Dendritic cell treated with granulocyte-macrophage colony-stimulating factor and Interleukin-4, amounts not matched to agents 40 ng/mL and 50 ng/mL, for 4 days (primary cell): ENCODE measurements around the gene GABARAP.

Experiments
- H3K27ac Mint-ChIP-seq: one replicate; pipeline ENCODE4 v1.8.0; 2022; ENCODE audit warnings: mild to moderate bottlenecking, mixed read lengths
- H3K27me3 Mint-ChIP-seq: one replicate; pipeline ENCODE4 v1.8.0; 2022; ENCODE audit warnings: mild to moderate bottlenecking, mixed read lengths
- H3K36me3 Mint-ChIP-seq: one replicate; pipeline ENCODE4 v1.8.0; 2022; ENCODE audit warnings: low read depth, mixed read lengths
- H3K4me1 Mint-ChIP-seq: one replicate; pipeline ENCODE4 v1.8.0; 2022; ENCODE audit warnings: low read depth, mixed read lengths
- H3K4me3 Mint-ChIP-seq: one replicate; pipeline ENCODE4 v1.8.0; 2022; ENCODE audit warnings: mild to moderate bottlenecking, moderate library complexity, mixed read lengths
- H3K9me3 Mint-ChIP-seq: one replicate; pipeline ENCODE4 v1.8.0; 2022; ENCODE audit warnings: mixed read lengths
- intact Hi-C: fragments of 100-400 bp; cut with micrococcal nuclease; formaldehyde crosslinking; loops from one replicate; pipeline ENCODE4 v1.15.0; 2022

GABARAP gene

GRCh38 chr17:7226721-7227710 lies 15.2 kb downstream of the GABARAP start:
- intact Hi-C loops, result no loop called here
- peak overlapping the region; percentile 25 for H3K27ac Mint-ChIP-seq
- peaks cover 94% of the 10 kb centered on the region for H3K36me3 Mint-ChIP-seq
- H3K27me3 Mint-ChIP-seq, result no peaks in the 10 kb centered on the region
- no peak overlapping the region for H3K4me3 Mint-ChIP-seq
- H3K9me3 Mint-ChIP-seq, result peaks cover 3% of the 10 kb centered on the region
- H3K4me1 Mint-ChIP-seq, result peaks cover 20% of the 10 kb centered on the region

GRCh38 chr17:7225711-7226331 lies 16.4 kb downstream of the GABARAP start:
- H3K9me3 Mint-ChIP-seq, result no peaks in the 10 kb centered on the region
- intact Hi-C loops, result no loop called here
- no peaks in the 10 kb centered on the region for H3K27me3 Mint-ChIP-seq
- H3K4me1 Mint-ChIP-seq, result peaks cover 22% of the 10 kb centered on the region
- peaks cover 96% of the 10 kb centered on the region for H3K36me3 Mint-ChIP-seq
- H3K4me3 Mint-ChIP-seq, result no peak overlapping the region
- H3K27ac Mint-ChIP-seq, result no peak overlapping the region

GRCh38 chr17:7224661-7225111 lies 17.6 kb downstream of the GABARAP start:
- peaks cover 89% of the 10 kb centered on the region for H3K36me3 Mint-ChIP-seq
- H3K9me3 Mint-ChIP-seq, result no peaks in the 10 kb centered on the region
- peaks cover 24% of the 10 kb centered on the region for H3K4me1 Mint-ChIP-seq
- no peak overlapping the region for H3K4me3 Mint-ChIP-seq
- H3K27ac Mint-ChIP-seq, result no peak overlapping the region
- intact Hi-C loops, result no loop called here
- H3K27me3 Mint-ChIP-seq, result no peaks in the 10 kb centered on the region

- Mint-ChIP-seq H3K27ac (no peak overlapping the region), H3K36me3 (peaks cover 85% of the 10 kb centered on the region), H3K4me3 (no peak overlapping the region), H3K27me3 (no peaks in the 10 kb centered on the region), H3K9me3 (no peaks in the 10 kb centered on the region), H3K4me1 (peaks cover 30% of the 10 kb centered on the region)
- intact Hi-C loops, result no loop called here
These were observed 18.1 kb downstream of the GABARAP start for GRCh38 chr17:7224110-7224509.

GRCh38 chr17:7223375-7223774 lies 18.9 kb downstream of the GABARAP start:
- peaks cover 37% of the 10 kb centered on the region for H3K4me1 Mint-ChIP-seq
- no peak overlapping the region for H3K4me3 Mint-ChIP-seq
- intact Hi-C loops, result no loop called here
- no peaks in the 10 kb centered on the region for H3K9me3 Mint-ChIP-seq
- no peak overlapping the region for H3K27ac Mint-ChIP-seq
- H3K36me3 Mint-ChIP-seq, result peaks cover 78% of the 10 kb centered on the region
- no peaks in the 10 kb centered on the region for H3K27me3 Mint-ChIP-seq

GRCh38 chr17:7222972-7223292 lies 19.3 kb downstream of the GABARAP start:
- Mint-ChIP-seq H3K27ac (no peak overlapping the region), H3K36me3 (peaks cover 73% of the 10 kb centered on the region), H3K9me3 (no peaks in the 10 kb centered on the region), H3K4me3 (no peak overlapping the region), H3K4me1 (peaks cover 42% of the 10 kb centered on the region), H3K27me3 (no peaks in the 10 kb centered on the region)
- intact Hi-C loops, result no loop called here

GRCh38 chr17:7222093-7222971 lies 19.9 kb downstream of the GABARAP start:
- intact Hi-C loops, result no loop called here
- Mint-ChIP-seq H3K4me3 (no peak overlapping the region), H3K27ac (no peak overlapping the region)

GRCh38 chr17:7221278-7222092 lies 20.8 kb downstream of the GABARAP start:
- intact Hi-C loops, result no loop called here
- H3K9me3 Mint-ChIP-seq, result no peaks in the 10 kb centered on the region

More at GRCh38 chr17:7222093-7222971, 19.9 kb downstream of the GABARAP start:
- no peaks in the 10 kb centered on the region for H3K9me3 Mint-ChIP-seq
- peaks cover 48% of the 10 kb centered on the region for H3K4me1 Mint-ChIP-seq
- no peaks in the 10 kb centered on the region for H3K27me3 Mint-ChIP-seq
- H3K36me3 Mint-ChIP-seq, result peaks cover 67% of the 10 kb centered on the region

GRCh38 chr17:7220593-7221277 lies 21.5 kb downstream of the GABARAP start:
- H3K4me3 Mint-ChIP-seq, result peak overlapping the region; percentile 99
- H3K4me1 Mint-ChIP-seq, result peaks cover 60% of the 10 kb centered on the region
- no peaks in the 10 kb centered on the region for H3K27me3 Mint-ChIP-seq
- peak overlapping the region; percentile 91 for H3K27ac Mint-ChIP-seq
- intact Hi-C loops, result no loop called here
- no peaks in the 10 kb centered on the region for H3K9me3 Mint-ChIP-seq
- peaks cover 51% of the 10 kb centered on the region for H3K36me3 Mint-ChIP-seq

More at GRCh38 chr17:7221278-7222092, 20.8 kb downstream of the GABARAP start:
- Mint-ChIP-seq H3K36me3 (peaks cover 59% of the 10 kb centered on the region), H3K27ac (no peak overlapping the region), H3K4me3 (no peak overlapping the region), H3K27me3 (no peaks in the 10 kb centered on the region), H3K4me1 (peaks cover 53% of the 10 kb centered on the region)

- H3K27ac Mint-ChIP-seq, result peak within 1 kb of the TSS; percentile 91
- H3K9me3 Mint-ChIP-seq, result no peaks in the 10 kb centered on the region
- H3K36me3 Mint-ChIP-seq, result peaks cover 44% of the 10 kb centered on the region
- no peaks in the 10 kb centered on the region for H3K27me3 Mint-ChIP-seq
- peaks cover 67% of the 10 kb centered on the region for H3K4me1 Mint-ChIP-seq
- H3K4me3 Mint-ChIP-seq, result peak within 1 kb of the TSS; percentile 99
- intact Hi-C loops, result loop anchor here (2.0 to 5.0 kb wide), 2 partner anchors 15 to 32 kb away; partner anchors contain the start of genes CTDNEP1, DVL2 and ELP5
These were observed 22.2 kb downstream of the GABARAP start, which contains the start of the genes ACADVL and DLG4 for GRCh38 chr17:7219812-7220592. Gene ACADVL (plus strand): TSS chr17:7219938. CDS start chr17:7219985, 47 bp downstream. Gene DLG4 (minus strand): TSS chr17:7219836.

GRCh38 chr17:7219229-7219811 lies 22.9 kb downstream of the GABARAP start:
- peak overlapping the region; percentile 91 for H3K27ac Mint-ChIP-seq
- no peaks in the 10 kb centered on the region for H3K27me3 Mint-ChIP-seq
- intact Hi-C loops, result loop anchor here (2.0 to 5.0 kb wide), 2 partner anchors 15 to 33 kb away; partner anchors contain the start of genes CTDNEP1, DVL2 and ELP5
- no peaks in the 10 kb centered on the region for H3K9me3 Mint-ChIP-seq
- H3K4me1 Mint-ChIP-seq, result peaks cover 74% of the 10 kb centered on the region
- H3K36me3 Mint-ChIP-seq, result peaks cover 37% of the 10 kb centered on the region
- peak overlapping the region; percentile 99 for H3K4me3 Mint-ChIP-seq
